ENCODE results near the gene CLIC4.
"Not testable (repeated sequence)": the region's sequence is repeated elsewhere in the genome, so short reads cannot be mapped to it uniquely, and the experiment has no call there.

CLIC4 gene

DNA sequence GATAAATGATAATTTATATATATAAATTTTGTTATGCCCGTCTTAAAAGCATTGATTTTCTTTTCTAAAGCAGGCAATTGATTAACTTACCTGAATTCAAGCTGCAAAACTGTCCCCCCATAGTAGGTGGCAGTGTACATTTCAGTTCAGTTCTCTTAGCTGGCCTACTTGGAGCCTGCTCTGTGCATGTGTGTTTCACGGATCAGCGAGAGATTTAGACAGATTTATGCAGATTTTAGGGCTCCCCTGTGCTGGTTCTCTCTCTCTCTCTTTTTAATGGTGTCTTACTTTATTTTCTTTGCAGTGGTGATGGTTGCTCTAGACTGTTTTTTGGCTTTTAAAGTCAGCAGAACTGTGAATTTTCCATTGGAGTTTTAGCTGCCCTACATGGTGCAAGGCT is 30.7 kb downstream of the CLIC4 start:
- no peak for DNase-seq

DNA sequence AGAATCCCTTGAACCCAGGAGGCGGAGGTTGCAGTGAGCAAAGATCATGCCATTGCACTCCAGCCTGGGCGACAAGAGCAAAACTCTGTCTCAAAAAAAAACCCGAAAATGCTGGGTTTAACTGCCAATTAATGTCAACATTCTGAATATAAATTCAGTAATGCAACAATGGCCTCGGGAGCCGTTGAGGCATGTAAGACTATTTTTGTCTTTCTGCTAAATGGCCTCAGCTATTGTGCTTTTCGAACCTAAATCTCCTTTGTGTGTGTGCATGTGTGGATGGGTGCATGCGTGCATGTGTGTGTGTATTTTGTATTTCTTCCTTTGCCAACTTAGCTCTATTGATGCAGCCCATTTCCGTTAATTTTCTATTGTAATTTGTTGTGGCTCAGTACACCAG is 31.6 kb downstream of the CLIC4 start:
- no peak for DNase-seq

DNA sequence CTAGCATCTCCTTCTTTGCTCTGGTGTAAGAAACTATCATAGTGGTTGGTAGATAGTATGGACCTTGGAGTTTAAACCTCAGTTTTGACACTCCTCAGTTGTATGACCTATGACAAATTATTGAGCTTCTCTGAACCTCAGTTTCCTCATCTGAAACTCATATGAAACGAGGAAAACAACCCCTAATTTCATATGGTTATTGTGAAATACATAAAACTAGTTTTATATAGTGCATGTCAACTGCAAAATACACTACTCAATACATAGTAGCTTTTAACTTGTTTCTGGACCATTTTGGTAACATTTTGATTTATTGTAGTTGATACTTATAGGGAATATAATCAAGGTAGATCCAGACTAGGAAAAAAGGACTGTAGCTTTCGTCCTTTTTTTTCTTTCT is 32.9 kb downstream of the CLIC4 start:
- no peak for DNase-seq

DNA sequence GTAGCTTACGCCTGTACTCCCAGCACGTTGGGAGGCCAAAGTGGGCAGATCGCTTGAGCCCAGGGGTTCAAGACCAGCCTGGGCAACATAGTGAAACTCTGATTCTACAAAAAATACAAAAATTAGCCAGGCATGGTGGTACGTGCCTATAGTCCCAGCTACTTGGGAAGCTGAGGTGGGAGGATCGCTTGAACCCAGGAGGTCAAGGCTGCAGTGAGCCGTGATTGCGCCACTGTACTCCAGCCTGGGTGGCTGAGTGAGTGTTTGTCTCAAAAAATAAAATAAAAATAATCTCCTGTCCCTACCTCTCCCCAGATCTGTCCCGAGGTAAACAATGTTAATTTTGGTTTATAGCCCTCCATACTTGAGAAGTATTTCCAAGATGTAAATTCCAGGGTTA is 34.0 kb downstream of the CLIC4 start:
- not testable (repeated sequence) for DNase-seq

DNA sequence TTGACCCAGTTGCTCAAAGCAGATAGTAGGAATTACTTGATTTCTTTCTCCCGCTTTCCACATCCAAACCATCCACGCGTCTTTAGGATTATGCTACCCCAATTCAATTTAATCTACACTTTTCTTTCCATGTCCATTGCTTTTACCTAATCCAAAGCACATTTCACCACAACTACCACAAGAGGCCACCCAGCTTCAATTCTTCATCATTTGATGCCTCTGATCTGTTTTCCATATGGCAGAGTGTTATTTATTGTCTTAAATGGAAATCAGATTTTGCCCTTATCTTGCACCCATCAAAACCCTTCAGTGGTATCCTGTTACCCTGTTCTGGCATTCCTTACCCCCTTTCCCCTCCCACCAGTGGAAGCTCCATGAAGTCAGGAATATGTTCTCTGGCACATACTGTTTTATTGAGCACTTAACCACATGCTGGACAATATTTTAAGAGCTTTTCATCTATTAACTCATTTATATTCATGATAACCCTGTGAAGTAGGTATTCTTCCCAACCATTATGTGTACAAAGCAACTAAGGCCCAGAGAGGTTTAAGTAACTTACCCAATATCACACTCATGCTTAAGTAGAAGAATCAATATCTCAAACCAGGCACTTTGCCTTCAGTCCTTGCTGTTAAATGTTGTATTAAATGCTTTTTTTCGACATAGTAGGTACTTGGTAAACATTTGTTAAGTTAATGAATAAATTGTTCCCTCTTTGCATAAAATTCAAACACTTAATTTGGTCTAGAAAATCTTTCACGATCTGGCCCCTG is 34.6 kb downstream of the CLIC4 start:
- no peak for DNase-seq

DNA sequence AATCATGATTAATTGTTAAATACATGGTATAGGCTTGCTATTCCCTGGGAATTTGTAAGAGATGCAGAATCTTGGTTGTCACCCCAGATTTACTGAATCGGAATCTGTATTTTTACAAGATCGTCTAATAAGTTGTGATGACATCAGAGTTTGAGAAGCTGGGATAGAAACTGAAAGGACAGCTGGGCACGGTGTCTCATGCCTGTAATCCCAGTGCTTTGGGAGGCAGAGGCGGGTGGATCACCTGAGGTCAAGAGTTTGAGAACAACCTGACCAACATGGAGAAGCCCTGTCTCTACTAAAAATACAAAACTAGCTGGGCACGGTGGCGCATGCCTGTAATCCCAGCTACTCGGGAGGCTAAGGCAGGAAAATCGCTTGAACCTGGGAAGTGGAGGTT is 35.4 kb downstream of the CLIC4 start:
- not testable (repeated sequence) for DNase-seq

DNA sequence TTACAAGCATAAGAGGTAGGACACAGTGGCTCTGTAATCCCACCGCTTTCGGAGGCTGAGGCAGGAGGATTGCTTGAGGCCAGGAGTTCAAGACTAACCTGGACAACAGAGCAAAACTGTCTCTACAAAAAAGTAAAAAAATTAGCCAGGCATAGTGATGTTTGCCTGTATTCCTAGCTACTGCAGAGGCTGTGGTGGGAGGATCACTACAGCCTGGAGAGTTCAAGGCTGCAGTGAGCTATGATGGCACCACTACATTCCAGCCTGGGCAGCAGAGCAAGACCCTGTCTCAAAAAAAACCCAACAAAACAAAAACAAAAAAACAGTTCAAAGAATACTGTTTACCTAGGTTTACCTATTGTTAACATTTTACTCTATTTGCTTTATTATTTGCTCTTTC is 37.4 kb downstream of the CLIC4 start:
- DNase-seq, result no peak

DNA sequence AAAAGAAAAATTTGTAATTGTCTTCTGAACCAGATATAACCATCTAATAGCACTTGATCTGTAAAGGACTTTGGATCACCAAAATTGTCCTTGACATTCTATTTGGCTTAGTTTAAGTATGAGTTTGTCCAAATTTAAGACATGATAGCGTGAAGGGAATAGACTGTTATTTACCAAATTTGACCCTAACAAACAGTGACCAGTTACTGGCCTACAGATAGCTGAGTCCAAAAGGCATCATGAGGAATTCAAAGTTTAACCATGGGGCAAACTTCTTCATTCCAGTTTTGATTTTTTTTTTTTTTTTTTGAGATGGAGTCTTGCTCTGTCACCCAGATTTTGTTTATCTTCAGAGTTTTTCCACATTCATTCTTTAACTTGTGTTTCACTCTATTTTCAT is 38.5 kb downstream of the CLIC4 start:
- no peak for DNase-seq

DNA sequence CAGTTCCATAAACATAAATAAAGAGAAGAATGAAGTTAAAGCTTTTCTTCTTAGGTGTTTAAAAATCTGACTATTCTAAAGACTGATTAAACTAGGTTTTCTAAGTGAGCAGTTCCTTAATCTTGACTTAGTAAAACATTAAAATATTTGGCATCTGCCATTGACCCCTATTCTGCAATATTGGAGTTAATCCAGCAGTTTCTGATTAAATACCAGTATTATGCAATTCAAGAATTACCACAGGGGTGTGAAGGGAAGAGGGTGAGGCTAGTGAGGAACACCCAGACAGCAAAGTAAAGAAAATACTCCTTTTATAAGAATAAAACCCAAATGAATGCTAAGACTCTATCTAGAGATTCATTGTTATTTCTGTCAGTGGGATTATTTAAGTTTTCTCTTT is 40.9 kb downstream of the CLIC4 start:
- DNase-seq, result no peak

DNA sequence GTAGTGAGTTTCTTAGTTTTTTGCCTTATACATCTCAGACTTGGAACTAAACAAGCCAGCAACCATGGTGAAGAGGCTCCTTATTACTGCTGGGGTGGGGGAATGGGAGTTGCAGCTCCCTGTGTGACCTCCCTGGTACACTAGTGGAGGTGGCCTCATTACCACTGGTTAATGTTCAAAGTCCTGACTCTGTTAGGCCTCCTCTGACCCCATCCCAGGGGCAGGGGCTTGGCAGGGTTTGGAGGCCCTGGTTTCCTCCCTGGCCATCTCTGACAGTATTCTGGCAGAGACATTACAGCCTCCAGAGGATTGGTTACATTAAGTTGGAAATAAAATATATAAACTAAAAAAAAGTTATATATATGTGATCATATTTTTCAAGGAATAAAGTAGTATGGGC is 45.2 kb downstream of the CLIC4 start:
- no peak for DNase-seq

DNA sequence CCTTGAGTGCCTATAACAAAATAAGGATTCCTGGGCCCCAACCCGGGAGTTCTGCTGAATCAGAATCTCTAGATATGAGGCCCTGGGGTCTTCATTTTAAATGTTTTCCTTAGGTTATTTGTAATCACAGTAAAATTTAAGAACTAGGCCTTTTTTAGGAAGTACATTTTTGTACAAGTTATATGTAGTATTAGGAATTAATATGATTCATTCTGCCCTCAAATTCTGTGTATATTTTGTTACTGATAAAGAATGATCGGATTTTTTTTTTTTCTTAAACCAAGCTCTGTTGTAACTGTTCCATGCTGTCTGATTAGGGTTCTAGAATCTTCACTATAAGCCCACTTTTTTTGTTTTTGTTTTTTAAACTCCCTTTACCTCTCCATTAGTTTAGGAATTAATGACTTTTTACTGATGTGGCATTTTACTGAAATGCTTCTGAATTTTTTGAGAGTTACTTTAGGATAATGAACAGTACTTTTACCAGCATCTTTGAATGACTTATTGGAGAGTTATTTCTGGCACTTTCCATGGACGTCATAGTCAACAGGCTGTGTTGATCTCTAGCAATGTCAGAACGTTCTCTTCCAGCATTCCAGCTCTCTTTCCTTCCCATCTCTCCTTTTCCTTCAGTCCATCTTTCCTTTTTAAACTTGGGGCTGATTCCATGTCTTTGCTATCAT is 48.3 kb downstream of the CLIC4 start:
- DNase-seq, result no peak

DNA sequence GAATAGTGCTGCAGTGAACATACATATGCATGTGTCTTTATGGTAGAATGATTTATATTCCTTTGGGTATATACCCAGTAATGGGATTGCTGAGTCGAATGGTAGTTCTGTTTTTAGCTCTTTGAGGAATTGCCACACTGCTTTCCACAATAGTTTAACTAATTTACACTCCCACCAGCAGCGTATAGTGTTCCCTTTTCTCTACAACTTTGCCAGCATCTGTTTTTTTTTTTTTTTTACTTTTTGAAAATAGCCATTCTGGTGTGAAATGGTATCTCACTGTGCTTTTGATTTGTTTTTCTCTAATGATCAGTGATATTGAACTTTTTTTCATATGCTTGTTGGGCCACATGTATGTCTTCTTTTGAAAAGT is 48.9 kb downstream of the CLIC4 start:
- DNase-seq, result not testable (repeated sequence)

DNA sequence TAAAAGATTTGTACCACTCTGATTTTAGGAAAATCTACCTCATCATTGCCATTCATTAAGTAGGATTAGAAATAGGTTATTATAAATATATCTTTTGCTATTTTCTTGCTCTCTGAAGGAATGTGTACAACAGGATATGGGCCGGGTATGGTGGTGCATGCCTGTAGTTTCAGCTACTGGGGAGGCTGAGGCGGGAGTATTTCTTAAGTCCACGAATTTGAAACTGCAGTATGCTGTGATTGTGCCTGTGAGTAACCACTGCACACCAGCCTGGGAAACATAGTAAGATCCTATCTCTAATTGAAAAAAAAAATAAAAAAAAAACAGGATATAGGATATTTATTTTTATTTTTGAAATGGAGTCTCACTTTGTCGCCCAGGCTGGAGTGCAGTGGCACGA is 50.0 kb downstream of the CLIC4 start:
- DNase-seq, result no peak

DNA sequence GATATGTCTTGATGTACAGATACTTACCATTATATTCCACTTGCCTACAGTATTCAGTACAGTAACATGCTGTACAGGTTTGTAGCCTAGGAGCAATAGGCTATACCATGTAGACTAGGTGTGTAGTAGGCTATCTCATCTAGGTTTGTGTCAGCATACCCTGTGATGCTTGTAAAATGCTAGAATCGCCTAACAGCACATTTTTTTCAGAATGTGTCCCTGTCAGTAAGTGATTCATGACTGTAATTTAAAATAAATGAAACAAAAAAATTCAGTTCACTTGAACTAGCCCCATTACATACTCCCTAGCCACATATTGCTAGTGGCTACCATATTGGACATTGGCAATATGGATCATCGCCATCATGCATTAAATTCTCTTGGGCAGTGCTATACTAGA is 51.3 kb downstream of the CLIC4 start:
- no peak for DNase-seq

DNA sequence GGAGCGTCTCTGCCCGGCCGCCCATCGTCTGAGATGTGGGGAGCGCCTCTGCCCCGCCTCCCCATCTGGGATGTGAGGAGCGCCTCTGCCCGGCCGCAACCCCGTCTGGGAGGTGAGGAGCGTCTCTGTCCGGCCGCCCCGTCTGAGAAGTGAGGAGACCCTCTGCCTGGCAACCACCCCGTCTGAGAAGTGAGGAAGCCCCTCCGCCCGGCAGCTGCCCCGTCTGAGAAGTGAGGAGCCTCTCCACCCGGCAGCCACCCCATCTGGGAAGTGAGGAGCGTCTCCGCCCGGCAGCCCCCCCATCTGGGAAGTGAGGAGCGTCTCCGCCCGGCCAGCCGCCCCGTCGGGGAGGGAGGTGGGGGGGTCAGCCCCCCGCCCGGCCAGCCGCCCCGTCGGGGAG is 54.0 kb downstream of the CLIC4 start:
- not testable (repeated sequence) for DNase-seq

DNA sequence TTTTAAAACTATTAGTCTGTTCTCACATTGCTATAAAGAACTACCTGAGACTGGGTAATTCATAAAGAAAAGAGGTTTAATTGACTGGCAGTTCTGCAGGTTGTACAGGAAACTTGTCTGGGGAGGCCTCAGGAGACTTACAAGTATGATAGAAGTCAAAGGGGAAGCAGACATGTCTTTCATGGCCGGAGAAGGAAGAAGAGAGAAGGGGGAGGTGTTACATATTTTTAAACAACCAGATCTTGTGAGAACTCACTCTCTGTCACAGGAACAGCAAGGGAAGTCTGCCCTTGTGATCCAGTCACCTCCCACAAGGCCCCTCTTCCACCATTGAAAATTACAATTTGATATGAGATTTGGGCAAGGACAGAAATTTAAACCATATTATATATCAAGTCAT is 55.9 kb downstream of the CLIC4 start:
- no peak for DNase-seq

DNA sequence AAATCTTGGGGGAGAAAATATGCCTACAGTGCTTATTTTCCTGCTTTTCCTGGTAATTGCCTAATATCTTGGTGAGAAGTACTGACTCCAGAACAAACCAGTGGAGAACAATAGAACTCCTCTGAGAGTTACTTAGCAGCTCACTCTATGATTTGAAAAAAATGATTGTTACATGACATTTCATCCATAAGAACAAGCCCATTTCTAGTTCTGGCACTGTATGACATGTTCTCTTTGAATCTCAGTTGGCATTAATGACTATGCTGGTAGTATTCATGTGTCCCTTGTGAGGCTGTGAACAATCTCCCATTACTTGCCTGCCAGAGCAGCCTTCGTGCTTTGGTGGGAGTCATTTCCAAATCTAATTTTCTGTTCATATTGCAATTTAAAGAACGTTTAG is 58.0 kb downstream of the CLIC4 start:
- DNase-seq, result no peak

DNA sequence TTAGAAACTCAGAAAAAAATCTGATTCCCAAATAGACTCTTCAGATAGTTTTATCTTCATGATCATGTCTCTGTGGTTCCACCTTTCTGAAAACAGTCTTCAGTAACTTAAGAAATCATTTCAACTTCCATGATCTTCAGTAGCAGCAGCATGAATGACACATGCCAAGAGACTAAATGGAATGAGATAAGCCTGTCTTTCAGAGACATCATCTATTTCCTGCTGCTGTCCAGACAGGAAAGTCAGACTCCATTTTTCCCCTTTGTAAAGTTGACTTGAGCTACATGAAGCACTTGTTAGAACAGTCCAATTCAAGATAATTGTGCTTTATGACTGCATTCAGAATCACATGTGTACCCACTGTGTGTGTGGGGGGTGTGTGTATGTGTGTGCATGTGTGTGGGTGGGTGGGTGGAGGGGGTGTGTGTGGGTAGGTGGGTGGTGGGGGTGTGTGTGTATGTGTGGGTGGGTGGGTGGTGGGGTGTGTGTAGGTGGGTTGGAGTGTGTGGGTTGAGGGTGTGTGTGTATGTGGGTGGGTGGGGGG is 58.8 kb downstream of the CLIC4 start:
- DNase-seq, result no peak

DNA sequence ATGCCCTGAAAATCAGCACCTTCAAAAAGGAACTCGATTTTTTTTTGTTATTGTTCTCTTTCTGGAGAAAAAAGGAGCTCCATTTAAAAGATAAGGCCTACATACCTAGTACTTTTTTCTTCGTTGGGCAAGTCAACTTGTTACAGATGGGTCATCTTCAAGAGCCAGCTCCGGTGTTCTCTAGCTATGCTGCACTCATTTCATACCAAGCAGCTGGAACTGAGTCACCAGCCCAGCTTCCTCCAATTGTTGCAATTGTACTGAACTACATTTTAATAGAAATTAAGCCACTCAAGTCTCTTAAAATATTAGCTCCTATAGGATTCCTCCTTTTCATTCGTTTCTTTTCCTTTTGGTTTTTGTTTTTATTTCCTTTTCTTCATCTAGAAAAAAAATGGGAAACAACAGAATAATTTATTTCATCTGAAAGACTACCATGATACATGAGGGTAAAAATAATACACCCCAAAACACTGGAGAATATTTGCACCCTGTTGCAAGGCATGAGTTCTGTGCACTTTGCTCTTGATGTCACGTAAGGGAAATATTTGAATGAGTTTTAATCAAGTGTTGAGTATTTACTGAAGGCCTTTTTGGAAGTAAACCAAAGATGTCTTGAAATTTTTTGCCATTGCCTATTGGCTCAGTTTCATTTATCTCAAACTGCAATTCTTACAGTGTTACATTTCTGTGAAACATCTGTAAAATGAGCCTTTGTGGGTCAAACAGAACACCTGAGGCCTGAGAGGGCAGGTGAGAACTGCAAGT is 60.5 kb downstream of the CLIC4 start:
- no peak for DNase-seq

DNA sequence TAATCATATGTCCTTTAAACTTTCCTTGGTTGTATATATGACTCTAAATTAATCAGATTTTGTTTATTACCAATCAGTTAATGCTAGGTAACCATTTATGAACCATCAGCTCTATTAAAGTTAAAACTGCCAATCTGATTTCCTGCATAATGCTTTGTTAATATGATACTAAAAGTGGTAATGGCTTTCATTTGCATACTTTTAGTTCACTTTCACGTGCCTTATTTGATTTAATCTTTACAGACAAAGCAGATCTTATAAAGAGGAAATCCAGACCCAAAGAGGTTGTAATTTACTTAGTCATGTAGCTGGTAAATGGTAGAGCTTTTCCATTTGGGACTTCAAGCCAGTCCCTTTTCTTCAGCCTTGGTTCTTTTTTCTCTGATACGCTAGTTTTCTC is 61.3 kb downstream of the CLIC4 start:
- no peak for DNase-seq

DNA sequence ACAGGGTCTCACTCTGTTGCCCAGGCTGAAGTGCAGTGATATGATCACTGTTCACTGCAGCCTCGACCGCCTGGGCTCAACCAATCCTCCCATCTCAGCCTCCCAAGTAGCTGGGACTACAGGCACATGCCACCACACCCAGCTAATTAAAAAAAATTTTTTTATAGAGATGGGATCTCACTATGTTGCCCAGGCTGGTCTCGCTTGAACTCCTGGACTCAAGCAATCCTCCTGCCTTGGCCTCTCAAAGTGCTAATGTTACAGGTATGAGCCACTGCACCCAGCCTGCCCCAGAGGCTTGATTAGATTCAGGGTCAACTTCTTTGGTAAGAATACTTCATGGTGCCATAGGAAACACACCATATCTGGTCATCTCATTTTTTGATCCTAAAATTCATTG is 66.2 kb downstream of the CLIC4 start:
- DNase-seq, result not testable (repeated sequence)

DNA sequence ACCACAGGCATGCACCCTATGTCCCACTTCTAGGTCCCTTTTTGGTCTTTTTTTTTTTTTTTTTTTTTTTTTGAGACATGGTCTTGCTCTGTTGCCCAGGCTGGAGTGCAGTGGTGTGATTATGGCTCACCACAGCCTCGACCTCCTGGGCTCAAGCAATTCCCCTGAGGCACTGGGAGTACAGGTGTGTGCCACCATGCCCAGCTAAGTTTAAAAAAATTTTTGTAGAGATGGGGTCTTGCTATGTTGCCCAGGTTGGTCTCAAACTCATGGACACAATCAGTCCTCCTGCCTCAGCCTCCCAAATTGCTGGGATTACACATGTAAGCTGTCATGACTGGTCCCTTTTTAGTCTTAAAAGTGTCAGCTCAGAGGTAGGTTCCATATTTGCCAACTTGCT is 75.0 kb downstream of the CLIC4 start:
- not testable (repeated sequence) for DNase-seq

DNA sequence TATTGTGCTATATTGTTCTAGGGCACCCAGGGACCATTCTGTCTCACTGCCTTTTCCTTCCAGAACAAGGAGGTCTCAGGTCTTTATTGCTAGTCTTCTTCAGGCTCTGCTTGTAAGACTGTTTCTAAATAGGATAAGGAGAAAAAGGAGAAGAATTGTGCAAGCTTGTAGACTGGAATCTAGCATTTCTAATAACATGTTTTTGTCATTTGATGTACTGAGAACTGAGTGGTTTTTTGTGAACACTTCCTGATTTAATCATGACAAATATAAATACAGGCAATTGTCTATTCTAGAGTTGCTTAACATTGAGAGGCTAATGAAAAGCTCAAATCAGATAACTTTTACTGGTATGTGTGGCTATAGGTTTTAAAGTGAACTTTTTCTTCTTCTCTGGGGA is 77.6 kb downstream of the CLIC4 start:
- no peak for DNase-seq

DNA sequence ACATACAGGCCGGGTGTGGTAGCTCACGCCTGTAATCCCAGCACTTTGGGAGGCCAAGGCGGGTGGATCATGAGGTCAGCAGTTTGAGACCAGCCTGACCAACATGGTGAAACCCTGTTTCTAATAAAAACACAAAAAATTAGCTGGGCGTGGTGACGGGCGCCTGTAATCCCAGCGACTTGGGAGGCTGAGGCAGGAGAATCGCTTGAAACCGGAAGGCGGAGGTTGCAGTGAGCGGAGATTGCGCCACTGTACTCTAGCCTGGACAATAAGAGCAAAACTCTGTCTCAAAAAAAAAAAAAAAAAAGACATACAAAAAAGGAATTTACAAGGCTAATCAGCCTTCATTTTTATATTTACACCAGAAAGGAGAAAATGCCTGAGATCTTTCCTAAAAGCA is 78.2 kb downstream of the CLIC4 start:
- not testable (repeated sequence) for DNase-seq

Data from T-helper 9 cell (primary cell).